AG04449 (cell line): ENCODE measurements around the gene PMF1.

Experiments used
- CTCF ChIA-PET: fragments of 350-600 bp; formaldehyde crosslinking; extraction: SDS; loops from one replicate; lab custom pipeline; 2021; ENCODE audit warnings: antibody characterized with exemption; lab: Yijun Ruan, JAX
- POLR2A ChIA-PET: fragments of 400-600, 350-600 bp; formaldehyde crosslinking; extraction: SDS; loops from one replicate; lab custom pipeline; 2020; ENCODE audit warnings: antibody characterized with exemption, inconsistent platforms; lab: Yijun Ruan, JAX
- DNase-seq: peaks from one replicate; pipeline ENCODE4 v3.0.0-alpha.2; 2010; ENCODE audit warnings: low read depth, low spot score
- H3K4me3 ChIP-seq: 2 replicates; pipeline ENCODE4 v1.5.1; 2011; ENCODE audit warnings: low read depth, mild to moderate bottlenecking, control low read depth, low read length
- TF ChIP-seq, protein P1 (sequence below): IDR thresholded peaks from one replicate; pipeline ENCODE4 v1.5.1; 2011; ENCODE audit warnings: mild to moderate bottlenecking, moderate library complexity, low read length, control low read depth, inconsistent platforms; ENCODE audit not compliant: insufficient read depth; ENCODE audit errors: missing control alignments

PMF1 gene

DNA sequence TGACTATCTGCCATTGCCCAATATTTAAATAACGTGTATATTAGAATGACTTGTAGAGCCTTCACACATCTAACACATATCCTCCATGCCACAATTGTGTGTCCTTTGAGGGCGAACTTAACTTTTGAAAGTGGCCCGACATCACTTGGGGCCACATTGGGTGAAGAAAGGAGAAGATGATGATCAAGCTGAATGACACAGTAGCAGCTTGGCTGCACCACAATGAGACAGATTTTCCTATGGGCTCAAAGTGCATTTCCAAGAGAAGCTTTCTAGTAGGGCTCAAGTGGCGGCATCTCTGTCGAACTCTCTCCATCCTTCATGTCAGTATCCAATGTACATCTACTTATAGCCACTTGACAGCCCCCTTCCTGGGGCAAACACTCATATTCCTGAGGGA is 25.4 kb downstream of the PMF1 start:
- DNase-seq: no peak
- ChIA-PET CTCF (interaction anchor here (1.7 to 4.4 kb wide), 3 partner anchors 12 to 148 kb away, joined by 6 to 22 read pairs (median 6); no protein-coding TSS in a partner anchor), POLR2A (no interaction called here)
- TF ChIP-seq, protein P1, sequence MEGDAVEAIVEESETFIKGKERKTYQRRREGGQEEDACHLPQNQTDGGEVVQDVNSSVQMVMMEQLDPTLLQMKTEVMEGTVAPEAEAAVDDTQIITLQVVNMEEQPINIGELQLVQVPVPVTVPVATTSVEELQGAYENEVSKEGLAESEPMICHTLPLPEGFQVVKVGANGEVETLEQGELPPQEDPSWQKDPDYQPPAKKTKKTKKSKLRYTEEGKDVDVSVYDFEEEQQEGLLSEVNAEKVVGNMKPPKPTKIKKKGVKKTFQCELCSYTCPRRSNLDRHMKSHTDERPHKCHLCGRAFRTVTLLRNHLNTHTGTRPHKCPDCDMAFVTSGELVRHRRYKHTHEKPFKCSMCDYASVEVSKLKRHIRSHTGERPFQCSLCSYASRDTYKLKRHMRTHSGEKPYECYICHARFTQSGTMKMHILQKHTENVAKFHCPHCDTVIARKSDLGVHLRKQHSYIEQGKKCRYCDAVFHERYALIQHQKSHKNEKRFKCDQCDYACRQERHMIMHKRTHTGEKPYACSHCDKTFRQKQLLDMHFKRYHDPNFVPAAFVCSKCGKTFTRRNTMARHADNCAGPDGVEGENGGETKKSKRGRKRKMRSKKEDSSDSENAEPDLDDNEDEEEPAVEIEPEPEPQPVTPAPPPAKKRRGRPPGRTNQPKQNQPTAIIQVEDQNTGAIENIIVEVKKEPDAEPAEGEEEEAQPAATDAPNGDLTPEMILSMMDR: no peak
- no peak overlapping the region for H3K4me3 ChIP-seq

- TF ChIP-seq, protein P1: no peak
- no peak overlapping the region for H3K4me3 ChIP-seq
- CTCF ChIA-PET: interaction anchor here (1.5 kb wide), 1 partner anchor 16 kb away, joined by 3 read pairs; no protein-coding TSS in a partner anchor
- POLR2A ChIA-PET: no interaction called here
- no peak for DNase-seq
These were observed 28.6 kb downstream of the PMF1 start for GRCh38 chr1:156241311-156241811.

DNA sequence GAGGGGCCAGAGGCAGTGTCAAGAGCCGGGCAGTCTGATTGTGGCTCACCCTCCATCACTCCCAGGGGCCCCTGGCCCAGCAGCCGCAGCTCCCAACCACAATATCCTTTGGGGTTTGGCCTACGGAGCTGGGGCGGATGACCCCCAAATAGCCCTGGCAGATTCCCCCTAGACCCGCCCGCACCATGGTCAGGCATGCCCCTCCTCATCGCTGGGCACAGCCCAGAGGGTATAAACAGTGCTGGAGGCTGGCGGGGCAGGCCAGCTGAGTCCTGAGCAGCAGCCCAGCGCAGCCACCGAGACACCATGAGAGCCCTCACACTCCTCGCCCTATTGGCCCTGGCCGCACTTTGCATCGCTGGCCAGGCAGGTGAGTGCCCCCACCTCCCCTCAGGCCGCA is 29.1 kb downstream of the PMF1 start, which contains the start of gene BGLAP:
Gene BGLAP, plus strand, starts transcription at position 259 of the 400 bp plus-strand sequence. Its CDS starts 48 bp downstream, at position 307.
- DNase-seq: no peak
- CTCF ChIA-PET: interaction anchor here (1.5 kb wide), 1 partner anchor 17 kb away, joined by 3 read pairs; no protein-coding TSS in a partner anchor
- TF ChIP-seq, protein P1: no peak
- H3K4me3 ChIP-seq: no peak within 1 kb of the TSS
- POLR2A ChIA-PET: no interaction called here

DNA sequence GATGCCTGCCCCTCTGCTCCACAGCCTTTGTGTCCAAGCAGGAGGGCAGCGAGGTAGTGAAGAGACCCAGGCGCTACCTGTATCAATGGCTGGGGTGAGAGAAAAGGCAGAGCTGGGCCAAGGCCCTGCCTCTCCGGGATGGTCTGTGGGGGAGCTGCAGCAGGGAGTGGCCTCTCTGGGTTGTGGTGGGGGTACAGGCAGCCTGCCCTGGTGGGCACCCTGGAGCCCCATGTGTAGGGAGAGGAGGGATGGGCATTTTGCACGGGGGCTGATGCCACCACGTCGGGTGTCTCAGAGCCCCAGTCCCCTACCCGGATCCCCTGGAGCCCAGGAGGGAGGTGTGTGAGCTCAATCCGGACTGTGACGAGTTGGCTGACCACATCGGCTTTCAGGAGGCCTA is 29.9 kb downstream of the PMF1 start:
- TF ChIP-seq, protein P1: no peak
- ChIA-PET POLR2A (interaction anchor here (0.6 kb wide), 1 partner anchor 18 kb away, joined by 3 read pairs; no protein-coding TSS in a partner anchor), CTCF (no interaction called here)
- no peak for DNase-seq
- H3K4me3 ChIP-seq: no peak overlapping the region

GRCh38 chr1:156244126-156244525 is 31.3 kb downstream of the PMF1 start:
- H3K4me3 ChIP-seq: no peak overlapping the region
- TF ChIP-seq, protein P1: no peak
- ChIA-PET CTCF (no interaction called here), POLR2A (no interaction called here)
- no peak for DNase-seq

GRCh38 chr1:156244712-156245111 is 31.9 kb downstream of the PMF1 start:
- H3K4me3 ChIP-seq: no peak overlapping the region
- DNase-seq: no peak
- POLR2A ChIA-PET: no interaction called here
- TF ChIP-seq, protein P1: no peak
- CTCF ChIA-PET: no interaction called here
